ENCODE results near the gene SLF2.
"Not testable (repeated sequence)": the region's sequence is repeated elsewhere in the genome, so short reads cannot be mapped to it uniquely, and the experiment has no call there.

Gene SLF2

GRCh38 chr10:100962351-100963080 is 49.8 kb downstream of the SLF2 start:
- DNase-seq (ENCODE audit: low spot score) = no peak

GRCh38 chr10:100963826-100964225 is 51.1 kb downstream of the SLF2 start:
- no peak for DNase-seq (ENCODE audit: low spot score)

GRCh38 chr10:100965820-100966219 is 53.1 kb downstream of the SLF2 start:
- no peak for DNase-seq (ENCODE audit: low spot score)

GRCh38 chr10:100966887-100967286 is 54.1 kb downstream of the SLF2 start:
- no peak for DNase-seq (ENCODE audit: low spot score)

- DNase-seq (ENCODE audit: low spot score) = no peak
Measured at GRCh38 chr10:100967332-100967731, 54.6 kb downstream of the SLF2 start.

- DNase-seq (ENCODE audit: low spot score) = no peak
Measured at GRCh38 chr10:100968062-100968736, 55.4 kb downstream of the SLF2 start.

GRCh38 chr10:100968863-100969186 is 56.1 kb downstream of the SLF2 start:
- no peak for DNase-seq (ENCODE audit: low spot score)

GRCh38 chr10:100969187-100970075 is 56.7 kb downstream of the SLF2 start, which contains the start of gene SEMA4G:
SEMA4G (plus strand) TSS chr10:100969504; CDS start chr10:100972913, 3,409 bp downstream.
- no peak for DNase-seq (ENCODE audit: low spot score)

- DNase-seq (ENCODE audit: low spot score) = no peak
Measured at GRCh38 chr10:100970076-100970913, 57.5 kb downstream of the SLF2 start.

GRCh38 chr10:100970914-100971811 is 58.4 kb downstream of the SLF2 start:
- no peak for DNase-seq (ENCODE audit: low spot score)

- DNase-seq (ENCODE audit: low spot score) = no peak
Measured at GRCh38 chr10:100972115-100972903, 59.5 kb downstream of the SLF2 start.

GRCh38 chr10:100972904-100973535 is 60.3 kb downstream of the SLF2 start:
- no peak for DNase-seq (ENCODE audit: low spot score)

- DNase-seq (ENCODE audit: low spot score) = not testable (repeated sequence)
Measured at GRCh38 chr10:100975397-100975796, 62.6 kb downstream of the SLF2 start.

- no peak for DNase-seq (ENCODE audit: low spot score)
Measured at GRCh38 chr10:100976906-100977305, 64.1 kb downstream of the SLF2 start.

GRCh38 chr10:100977436-100977835 is 64.7 kb downstream of the SLF2 start:
- DNase-seq (ENCODE audit: low spot score) = no peak

- DNase-seq (ENCODE audit: low spot score) = no peak
Measured at GRCh38 chr10:100978121-100978900, 65.5 kb downstream of the SLF2 start.

- no peak for DNase-seq (ENCODE audit: low spot score)
Measured at GRCh38 chr10:100978901-100979195, 66.1 kb downstream of the SLF2 start.

- DNase-seq (ENCODE audit: low spot score) = no peak
Measured at GRCh38 chr10:100979791-100980272, 67.1 kb downstream of the SLF2 start.

GRCh38 chr10:100980311-100980710 is 67.5 kb downstream of the SLF2 start:
- no peak for DNase-seq (ENCODE audit: low spot score)

Data from putamen (tissue), 1 donor.